Stomach (tissue), 4 donors: ENCODE results near the gene PLCB3.

ENCODE experiments used
- EP300 ChIP-seq: sonication (generic); formaldehyde crosslinking; IDR thresholded peaks from one replicate; pipeline ENCODE4 v1.6.1; 2017; ENCODE audit warnings: antibody characterized with exemption
- POLR2A ChIP-seq, 4 donors: fragments of 450-650 bp; IDR thresholded peaks; one replicate each; pipeline ENCODE4 v1.6.1; 2016; ENCODE audit warnings: antibody characterized with exemption in 4 of 4, control low read depth in 2 of 4, mild to moderate bottlenecking in 1 of 4, moderate library complexity in 1 of 4
- POLR2AphosphoS5 ChIP-seq, 3 donors: sonication (generic); formaldehyde crosslinking; IDR thresholded peaks; one replicate each; pipeline ENCODE4 v1.6.1; 2016; ENCODE audit warnings: antibody characterized with exemption in 3 of 3
- TF ChIP-seq, protein P1 (sequence below), 7 experiments: fragments of 450-650 bp in 4 of 7; fragments of 200-600 bp in 3 of 7; sonication (generic) in 3 of 7; IDR thresholded peaks; one replicate each; pipeline ENCODE4 v1.5.1; 2016 to 2019; ENCODE audit warnings: antibody characterized with exemption in 7 of 7, control low read depth in 2 of 7, mild to moderate bottlenecking in 1 of 7

DNA sequence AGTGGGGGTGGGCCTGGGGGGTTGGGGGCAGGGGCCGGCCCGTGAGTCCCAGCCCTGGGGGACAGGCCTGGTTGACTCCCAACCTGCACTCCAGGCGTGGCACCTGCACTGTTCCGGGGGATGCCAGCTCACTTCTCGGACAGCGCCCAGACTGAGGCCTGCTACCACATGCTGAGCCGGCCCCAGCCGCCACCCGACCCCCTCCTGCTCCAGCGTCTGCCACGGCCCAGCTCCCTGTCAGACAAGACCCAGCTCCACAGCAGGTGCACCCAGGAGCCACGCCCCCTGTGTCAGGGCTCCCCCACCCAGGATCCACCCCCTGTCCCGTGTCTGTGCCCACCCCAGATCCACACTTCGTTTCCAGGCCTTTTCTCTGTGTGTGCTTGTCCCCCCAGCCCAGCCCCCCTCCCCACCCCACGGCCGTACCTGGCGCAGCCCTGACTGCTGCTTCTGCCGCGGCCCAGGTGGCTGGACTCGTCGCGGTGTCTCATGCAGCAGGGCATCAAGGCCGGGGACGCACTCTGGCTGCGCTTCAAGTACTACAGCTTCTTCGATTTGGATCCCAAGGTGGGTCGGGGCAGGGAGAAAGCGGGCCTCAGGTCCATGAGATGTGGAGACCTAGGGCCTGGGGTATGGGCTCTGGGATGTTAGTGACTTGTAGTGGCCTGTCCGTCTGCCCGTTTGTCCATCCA, 40.0 kb upstream of the PLCB3 start:
- TF ChIP-seq, protein P1, sequence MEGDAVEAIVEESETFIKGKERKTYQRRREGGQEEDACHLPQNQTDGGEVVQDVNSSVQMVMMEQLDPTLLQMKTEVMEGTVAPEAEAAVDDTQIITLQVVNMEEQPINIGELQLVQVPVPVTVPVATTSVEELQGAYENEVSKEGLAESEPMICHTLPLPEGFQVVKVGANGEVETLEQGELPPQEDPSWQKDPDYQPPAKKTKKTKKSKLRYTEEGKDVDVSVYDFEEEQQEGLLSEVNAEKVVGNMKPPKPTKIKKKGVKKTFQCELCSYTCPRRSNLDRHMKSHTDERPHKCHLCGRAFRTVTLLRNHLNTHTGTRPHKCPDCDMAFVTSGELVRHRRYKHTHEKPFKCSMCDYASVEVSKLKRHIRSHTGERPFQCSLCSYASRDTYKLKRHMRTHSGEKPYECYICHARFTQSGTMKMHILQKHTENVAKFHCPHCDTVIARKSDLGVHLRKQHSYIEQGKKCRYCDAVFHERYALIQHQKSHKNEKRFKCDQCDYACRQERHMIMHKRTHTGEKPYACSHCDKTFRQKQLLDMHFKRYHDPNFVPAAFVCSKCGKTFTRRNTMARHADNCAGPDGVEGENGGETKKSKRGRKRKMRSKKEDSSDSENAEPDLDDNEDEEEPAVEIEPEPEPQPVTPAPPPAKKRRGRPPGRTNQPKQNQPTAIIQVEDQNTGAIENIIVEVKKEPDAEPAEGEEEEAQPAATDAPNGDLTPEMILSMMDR (IDR thresholded peaks at IDR 0.05): no peak
- TF ChIP-seq POLR2A (IDR thresholded peaks at IDR 0.05) (no peak), POLR2AphosphoS5 (IDR thresholded peaks at IDR 0.05) (no peak), EP300 (no peak)
